Suprapubic skin (tissue), 4 donors: ENCODE data around the gene HELT.

ENCODE experiments used
- EP300 ChIP-seq: sonication (generic); formaldehyde crosslinking; IDR thresholded peaks from one replicate; pipeline ENCODE4 v1.6.1; 2017; ENCODE audit warnings: antibody characterized with exemption
- POLR2A ChIP-seq, 2 donors: fragments of 450-650 bp; IDR thresholded peaks; one replicate each; pipeline ENCODE4 v1.6.1; 2017; ENCODE audit warnings: antibody characterized with exemption in 2 of 2, mild to moderate bottlenecking in 2 of 2, moderate library complexity in 2 of 2
- POLR2AphosphoS5 ChIP-seq, 3 donors: sonication (generic); formaldehyde crosslinking; IDR thresholded peaks; one replicate each; pipeline ENCODE4 v1.6.1; 2017; ENCODE audit warnings: antibody characterized with exemption in 3 of 3
- TF ChIP-seq, protein P1 (sequence below), 2 donors: fragments of 200-600 bp in 1 of 2; fragments of 450-650 bp in 1 of 2; sonication (generic) in 1 of 2; IDR thresholded peaks; one replicate each; pipeline ENCODE4 v1.5.1; 2016 to 2019; ENCODE audit warnings: antibody characterized with exemption in 2 of 2, mild to moderate bottlenecking in 1 of 2, moderate library complexity in 1 of 2

DNA sequence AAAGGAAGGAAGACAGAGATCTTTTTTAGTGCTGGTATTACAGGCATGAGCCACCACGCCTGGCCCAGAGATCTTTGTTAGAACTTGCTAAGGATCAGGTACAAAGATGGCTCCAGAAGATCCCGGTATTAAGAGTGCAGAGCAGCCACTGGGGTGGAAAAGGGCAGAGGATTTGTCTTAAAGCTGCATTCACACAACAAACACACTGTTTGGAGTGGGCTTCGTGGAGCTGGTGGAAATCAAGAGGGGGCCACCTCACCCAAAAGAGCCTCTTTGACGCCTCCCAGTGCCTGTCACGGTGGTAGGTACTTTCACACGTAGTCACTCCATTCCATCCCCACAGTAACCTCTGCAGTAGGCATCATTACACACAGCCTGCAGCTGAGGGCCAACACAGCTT, 13.3 kb downstream of the HELT start:
- TF ChIP-seq POLR2A (IDR thresholded peaks at IDR 0.05) (no peak), EP300 (no peak), POLR2AphosphoS5 (IDR thresholded peaks at IDR 0.05) (no peak)
- TF ChIP-seq, protein P1, sequence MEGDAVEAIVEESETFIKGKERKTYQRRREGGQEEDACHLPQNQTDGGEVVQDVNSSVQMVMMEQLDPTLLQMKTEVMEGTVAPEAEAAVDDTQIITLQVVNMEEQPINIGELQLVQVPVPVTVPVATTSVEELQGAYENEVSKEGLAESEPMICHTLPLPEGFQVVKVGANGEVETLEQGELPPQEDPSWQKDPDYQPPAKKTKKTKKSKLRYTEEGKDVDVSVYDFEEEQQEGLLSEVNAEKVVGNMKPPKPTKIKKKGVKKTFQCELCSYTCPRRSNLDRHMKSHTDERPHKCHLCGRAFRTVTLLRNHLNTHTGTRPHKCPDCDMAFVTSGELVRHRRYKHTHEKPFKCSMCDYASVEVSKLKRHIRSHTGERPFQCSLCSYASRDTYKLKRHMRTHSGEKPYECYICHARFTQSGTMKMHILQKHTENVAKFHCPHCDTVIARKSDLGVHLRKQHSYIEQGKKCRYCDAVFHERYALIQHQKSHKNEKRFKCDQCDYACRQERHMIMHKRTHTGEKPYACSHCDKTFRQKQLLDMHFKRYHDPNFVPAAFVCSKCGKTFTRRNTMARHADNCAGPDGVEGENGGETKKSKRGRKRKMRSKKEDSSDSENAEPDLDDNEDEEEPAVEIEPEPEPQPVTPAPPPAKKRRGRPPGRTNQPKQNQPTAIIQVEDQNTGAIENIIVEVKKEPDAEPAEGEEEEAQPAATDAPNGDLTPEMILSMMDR (IDR thresholded peaks at IDR 0.05), result no peak
